Hepatocyte (in vitro differentiated cells): ENCODE measurements around the gene RABL2A.
"Not testable (repeated sequence)": the region's sequence is repeated elsewhere in the genome, so short reads cannot be mapped to it uniquely, and the experiment has no call there.

ENCODE experiments used
- EZH2 ChIP-seq: fragments of 200-600 bp; sonication (generic); IDR thresholded peaks from 2 replicates; pipeline ENCODE4 v1.6.1; 2016; ENCODE audit warnings: antibody characterized with exemption, mild to moderate bottlenecking, borderline replicate concordance
- EZH2phosphoT487 ChIP-seq: fragments of 200-600 bp; sonication (generic); IDR thresholded peaks from one replicate; pipeline ENCODE4 v1.6.1; 2018; ENCODE audit warnings: antibody characterized with exemption, mild to moderate bottlenecking, low read depth, moderate library complexity; ENCODE audit not compliant: unreplicated experiment, severe bottlenecking
- TF ChIP-seq, protein P1 (sequence below): fragments of 200-600 bp; sonication (generic); IDR thresholded peaks from 2 replicates; pipeline ENCODE4 v1.5.1; 2016; ENCODE audit warnings: antibody characterized with exemption, mild to moderate bottlenecking; ENCODE audit not compliant: poor library complexity

GRCh38 chr2:113598180-113598579, 28.9 kb upstream of the RABL2A start:
- not testable (repeated sequence) for TF ChIP-seq EZH2phosphoT487, EZH2
- TF ChIP-seq, protein P1, sequence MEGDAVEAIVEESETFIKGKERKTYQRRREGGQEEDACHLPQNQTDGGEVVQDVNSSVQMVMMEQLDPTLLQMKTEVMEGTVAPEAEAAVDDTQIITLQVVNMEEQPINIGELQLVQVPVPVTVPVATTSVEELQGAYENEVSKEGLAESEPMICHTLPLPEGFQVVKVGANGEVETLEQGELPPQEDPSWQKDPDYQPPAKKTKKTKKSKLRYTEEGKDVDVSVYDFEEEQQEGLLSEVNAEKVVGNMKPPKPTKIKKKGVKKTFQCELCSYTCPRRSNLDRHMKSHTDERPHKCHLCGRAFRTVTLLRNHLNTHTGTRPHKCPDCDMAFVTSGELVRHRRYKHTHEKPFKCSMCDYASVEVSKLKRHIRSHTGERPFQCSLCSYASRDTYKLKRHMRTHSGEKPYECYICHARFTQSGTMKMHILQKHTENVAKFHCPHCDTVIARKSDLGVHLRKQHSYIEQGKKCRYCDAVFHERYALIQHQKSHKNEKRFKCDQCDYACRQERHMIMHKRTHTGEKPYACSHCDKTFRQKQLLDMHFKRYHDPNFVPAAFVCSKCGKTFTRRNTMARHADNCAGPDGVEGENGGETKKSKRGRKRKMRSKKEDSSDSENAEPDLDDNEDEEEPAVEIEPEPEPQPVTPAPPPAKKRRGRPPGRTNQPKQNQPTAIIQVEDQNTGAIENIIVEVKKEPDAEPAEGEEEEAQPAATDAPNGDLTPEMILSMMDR: not testable (repeated sequence)
